ENCODE results near the gene NWD2.

The NWD2 gene

GRCh38 chr4:37279894-37280592, 35.5 kb downstream of the NWD2 start:
- no peak overlapping the region for H2BK12ac ChIP-seq (ENCODE audit: low read length in 2 of 2)
- no peak overlapping the region for H2AFZ ChIP-seq (ENCODE audit: low read depth, low read length)
- no peak overlapping the region for H3K14ac ChIP-seq (ENCODE audit: low read length in 2 of 2)
- H2BK15ac ChIP-seq (ENCODE audit: low read depth, poor library complexity, severe bottlenecking) = no peak overlapping the region
- no peaks in the 10 kb centered on the region for H3K36me3 ChIP-seq (ENCODE audit: control insufficient read depth in 1 of 2, insufficient read depth in 2 of 2, low read depth in 1 of 2, low read length in 2 of 2)
- H2AK5ac ChIP-seq (ENCODE audit: low read length, severe bottlenecking) = no peak overlapping the region
- 74% methylated on average over 5 of the region's 6 CpGs for WGBS
- H3K27me3 ChIP-seq (ENCODE audit: control insufficient read depth in 1 of 2, insufficient read depth in 1 of 2, low read length in 2 of 2) = no peaks in the 10 kb centered on the region
- H3K4me3 ChIP-seq (ENCODE audit: insufficient read depth in 1 of 2, low read depth in 1 of 2, low read length in 2 of 2) = no peak overlapping the region
- no peak overlapping the region for H4K91ac ChIP-seq (ENCODE audit: low read length)
- no peak overlapping the region for H3K4me2 ChIP-seq (ENCODE audit: low read length, poor library complexity, severe bottlenecking)
- DNase-seq = no peak
- H3K18ac ChIP-seq (ENCODE audit: low read depth in 1 of 2, low read length in 2 of 2) = no peak overlapping the region
- H3K27ac ChIP-seq (ENCODE audit: low read length, poor library complexity, severe bottlenecking) = no peak overlapping the region
- no peak overlapping the region for H3K4ac ChIP-seq (ENCODE audit: low read depth in 1 of 2, low read length in 2 of 2)
- no peak overlapping the region for H2BK5ac ChIP-seq (ENCODE audit: low read depth, low read length, poor library complexity, severe bottlenecking)
- H3K23ac ChIP-seq (ENCODE audit: low read length in 2 of 2) = no peak overlapping the region
- no peak overlapping the region for H2BK120ac ChIP-seq (ENCODE audit: low read depth, low read length)
- no peak overlapping the region for H3K9ac ChIP-seq (ENCODE audit: low read length)
- peaks cover 16% of the 10 kb centered on the region for H3K9me3 ChIP-seq (ENCODE audit: control insufficient read depth, low read length)
- H3K4me1 ChIP-seq (ENCODE audit: control insufficient read depth, insufficient read depth, low read depth, low read length) = no peaks in the 10 kb centered on the region
- no peak overlapping the region for H4K8ac ChIP-seq (ENCODE audit: low read length)
- H3K79me1 ChIP-seq (replicated peaks; ENCODE audit: low read length, poor library complexity, severe bottlenecking) = no peaks in the 10 kb centered on the region

GRCh38 chr4:37299468-37299867, 54.9 kb downstream of the NWD2 start:
- H3K4me3 ChIP-seq (ENCODE audit: insufficient read depth in 1 of 2, low read depth in 1 of 2, low read length in 2 of 2) = no peak overlapping the region
- no peak for DNase-seq
- no peaks in the 10 kb centered on the region for H3K4me1 ChIP-seq (ENCODE audit: control insufficient read depth, insufficient read depth, low read depth, low read length)
- no peak overlapping the region for H3K4me2 ChIP-seq (ENCODE audit: low read length, poor library complexity, severe bottlenecking)
- no peak overlapping the region for H3K23ac ChIP-seq (ENCODE audit: low read length in 2 of 2)
- no peak overlapping the region for H2BK120ac ChIP-seq (ENCODE audit: low read depth, low read length)
- no peak overlapping the region for H2AFZ ChIP-seq (ENCODE audit: low read depth, low read length)
- H3K4ac ChIP-seq (ENCODE audit: low read depth in 1 of 2, low read length in 2 of 2) = no peak overlapping the region
- H3K9ac ChIP-seq (ENCODE audit: low read length) = no peak overlapping the region
- H2BK5ac ChIP-seq (ENCODE audit: low read depth, low read length, poor library complexity, severe bottlenecking) = no peak overlapping the region
- H4K8ac ChIP-seq (ENCODE audit: low read length) = no peak overlapping the region
- H3K18ac ChIP-seq (ENCODE audit: low read depth in 1 of 2, low read length in 2 of 2) = no peak overlapping the region
- no peak overlapping the region for H3K27ac ChIP-seq (ENCODE audit: low read length, poor library complexity, severe bottlenecking)
- H2BK15ac ChIP-seq (ENCODE audit: low read depth, poor library complexity, severe bottlenecking) = no peak overlapping the region
- H3K36me3 ChIP-seq (ENCODE audit: control insufficient read depth in 1 of 2, insufficient read depth in 2 of 2, low read depth in 1 of 2, low read length in 2 of 2) = no peaks in the 10 kb centered on the region
- no peaks in the 10 kb centered on the region for H3K79me1 ChIP-seq (replicated peaks; ENCODE audit: low read length, poor library complexity, severe bottlenecking)
- WGBS = 40% methylated on average over 1 of the region's 1 CpG
- H2BK12ac ChIP-seq (ENCODE audit: low read length in 2 of 2) = no peak overlapping the region
- no peaks in the 10 kb centered on the region for H3K9me3 ChIP-seq (ENCODE audit: control insufficient read depth, low read length)
- H4K91ac ChIP-seq (ENCODE audit: low read length) = no peak overlapping the region
- no peak overlapping the region for H3K14ac ChIP-seq (ENCODE audit: low read length in 2 of 2)
- H2AK5ac ChIP-seq (ENCODE audit: low read length, severe bottlenecking) = no peak overlapping the region
- H3K27me3 ChIP-seq (ENCODE audit: control insufficient read depth in 1 of 2, insufficient read depth in 1 of 2, low read length in 2 of 2) = no peaks in the 10 kb centered on the region

GRCh38 chr4:37304612-37305011, 60.1 kb downstream of the NWD2 start:
- Histone ChIP-seq H3K14ac (ENCODE audit: low read length in 2 of 2) (no peak overlapping the region), H4K91ac (ENCODE audit: low read length) (no peak overlapping the region), H2BK5ac (ENCODE audit: low read depth, low read length, poor library complexity, severe bottlenecking) (no peak overlapping the region), H2BK12ac (ENCODE audit: low read length in 2 of 2) (no peak overlapping the region), H3K4me1 (ENCODE audit: control insufficient read depth, insufficient read depth, low read depth, low read length) (no peaks in the 10 kb centered on the region), H3K9ac (ENCODE audit: low read length) (no peak overlapping the region), H4K8ac (ENCODE audit: low read length) (no peak overlapping the region), H3K9me3 (ENCODE audit: control insufficient read depth, low read length) (peaks cover 8% of the 10 kb centered on the region), H3K4me2 (ENCODE audit: low read length, poor library complexity, severe bottlenecking) (no peak overlapping the region), H3K27ac (ENCODE audit: low read length, poor library complexity, severe bottlenecking) (no peak overlapping the region), H3K4me3 (ENCODE audit: insufficient read depth in 1 of 2, low read depth in 1 of 2, low read length in 2 of 2) (no peak overlapping the region), H2BK120ac (ENCODE audit: low read depth, low read length) (no peak overlapping the region), H3K4ac (ENCODE audit: low read depth in 1 of 2, low read length in 2 of 2) (no peak overlapping the region), H2AFZ (ENCODE audit: low read depth, low read length) (no peak overlapping the region), H3K18ac (ENCODE audit: low read depth in 1 of 2, low read length in 2 of 2) (no peak overlapping the region), H2BK15ac (ENCODE audit: low read depth, poor library complexity, severe bottlenecking) (no peak overlapping the region), H3K23ac (ENCODE audit: low read length in 2 of 2) (no peak overlapping the region), H3K27me3 (ENCODE audit: control insufficient read depth in 1 of 2, insufficient read depth in 1 of 2, low read length in 2 of 2) (no peaks in the 10 kb centered on the region), H3K79me1 (replicated peaks; ENCODE audit: low read length, poor library complexity, severe bottlenecking) (no peaks in the 10 kb centered on the region), H3K36me3 (ENCODE audit: control insufficient read depth in 1 of 2, insufficient read depth in 2 of 2, low read depth in 1 of 2, low read length in 2 of 2) (no peaks in the 10 kb centered on the region), H2AK5ac (ENCODE audit: low read length, severe bottlenecking) (no peak overlapping the region)
- DNase-seq = no peak
- 83% methylated on average over 6 of the region's 6 CpGs for whole genome bisulfite sequencing

GRCh38 chr4:37305984-37306383, 61.4 kb downstream of the NWD2 start:
- Histone ChIP-seq H3K27ac (ENCODE audit: low read length, poor library complexity, severe bottlenecking) (no peak overlapping the region), H3K4me2 (ENCODE audit: low read length, poor library complexity, severe bottlenecking) (no peak overlapping the region), H2AK5ac (ENCODE audit: low read length, severe bottlenecking) (no peak overlapping the region), H2BK5ac (ENCODE audit: low read depth, low read length, poor library complexity, severe bottlenecking) (no peak overlapping the region), H2AFZ (ENCODE audit: low read depth, low read length) (no peak overlapping the region), H2BK12ac (ENCODE audit: low read length in 2 of 2) (no peak overlapping the region), H2BK15ac (ENCODE audit: low read depth, poor library complexity, severe bottlenecking) (no peak overlapping the region), H3K23ac (ENCODE audit: low read length in 2 of 2) (no peak overlapping the region), H4K91ac (ENCODE audit: low read length) (no peak overlapping the region), H3K27me3 (ENCODE audit: control insufficient read depth in 1 of 2, insufficient read depth in 1 of 2, low read length in 2 of 2) (no peaks in the 10 kb centered on the region), H3K4me3 (ENCODE audit: insufficient read depth in 1 of 2, low read depth in 1 of 2, low read length in 2 of 2) (no peak overlapping the region), H3K4me1 (ENCODE audit: control insufficient read depth, insufficient read depth, low read depth, low read length) (no peaks in the 10 kb centered on the region), H3K4ac (ENCODE audit: low read depth in 1 of 2, low read length in 2 of 2) (no peak overlapping the region), H2BK120ac (ENCODE audit: low read depth, low read length) (no peak overlapping the region), H3K36me3 (ENCODE audit: control insufficient read depth in 1 of 2, insufficient read depth in 2 of 2, low read depth in 1 of 2, low read length in 2 of 2) (no peaks in the 10 kb centered on the region), H3K9me3 (ENCODE audit: control insufficient read depth, low read length) (peaks cover 12% of the 10 kb centered on the region), H3K9ac (ENCODE audit: low read length) (no peak overlapping the region), H4K8ac (ENCODE audit: low read length) (no peak overlapping the region), H3K79me1 (replicated peaks; ENCODE audit: low read length, poor library complexity, severe bottlenecking) (no peaks in the 10 kb centered on the region), H3K14ac (ENCODE audit: low read length in 2 of 2) (no peak overlapping the region), H3K18ac (ENCODE audit: low read depth in 1 of 2, low read length in 2 of 2) (no peak overlapping the region)
- WGBS = no CpG with 5 or more reads among the region's 1 CpG
- no peak for DNase-seq

Measured in mesenchymal stem cell (in vitro differentiated cells and primary cell).